Hematopoietic multipotent progenitor cell (in vitro differentiated cells): Measurements from ENCODE around the gene CRHR2. TPM values are rescaled to one million over a fixed set of nuclear protein-coding genes. Genes with fewer than 3 reads are reported as not detected.

Source experiments
- DNase-seq, 3 donors: peaks; one replicate each; pipeline ENCODE4 v3.0.0-alpha.2; 2011 to 2015; ENCODE audit warnings: low read depth in 2 of 3, low spot score in 2 of 3
- total RNA-seq: library from RNA; depleted of rRNA; stranded (reverse); fragments of >200 nt; gene quantifications from one replicate; pipeline ENCODE4 v1.2.3, GENCODE V29; 2012

CRHR2 gene
- total RNA-seq, 1 donor: not detected

- no peak for DNase-seq
Measured at GRCh38 chr7:30707391-30708357, 25.4 kb upstream of the CRHR2 start.

GRCh38 chr7:30706908-30707307, 24.7 kb upstream of the CRHR2 start:
- DNase-seq: no peak

GRCh38 chr7:30706316-30706715, 24.1 kb upstream of the CRHR2 start:
- no peak for DNase-seq

- no peak for DNase-seq
Measured at GRCh38 chr7:30705596-30705995, 23.3 kb upstream of the CRHR2 start.

GRCh38 chr7:30705008-30705407, 22.8 kb upstream of the CRHR2 start:
- DNase-seq: no peak

- no peak for DNase-seq
Measured at GRCh38 chr7:30703756-30704155, 21.5 kb upstream of the CRHR2 start.

- DNase-seq: peak in 1 of 3 donors; percentile 52
Measured at GRCh38 chr7:30702200-30702599, 19.9 kb upstream of the CRHR2 start.

GRCh38 chr7:30700941-30701340, 18.7 kb upstream of the CRHR2 start:
- DNase-seq: no peak

- no peak for DNase-seq
Measured at GRCh38 chr7:30699706-30700495, 17.6 kb upstream of the CRHR2 start.

- no peak for DNase-seq
Measured at GRCh38 chr7:30698481-30698880, 16.2 kb upstream of the CRHR2 start.

- DNase-seq: peak in 1 of 3 donors; percentile 33
Measured at GRCh38 chr7:30697719-30698460, 15.6 kb upstream of the CRHR2 start.

- DNase-seq: no peak
Measured at GRCh38 chr7:30694774-30695721, 12.8 kb upstream of the CRHR2 start.

GRCh38 chr7:30694218-30694745, 12.0 kb upstream of the CRHR2 start:
- DNase-seq: no peak

- no peak for DNase-seq
Measured at GRCh38 chr7:30692882-30693281, 10.6 kb upstream of the CRHR2 start.

GRCh38 chr7:30692438-30692837, 10.2 kb upstream of the CRHR2 start:
- no peak for DNase-seq

GRCh38 chr7:30690011-30690410, 7.8 kb upstream of the CRHR2 start:
- no peak for DNase-seq

GRCh38 chr7:30688718-30689221, 6.5 kb upstream of the CRHR2 start:
- no peak for DNase-seq

GRCh38 chr7:30687604-30688003, 5.3 kb upstream of the CRHR2 start:
- DNase-seq: no peak

GRCh38 chr7:30684351-30684750, 2.1 kb upstream of the CRHR2 start:
- no peak for DNase-seq
